ENCODE measurements around the gene PLCB4. TPM values are rescaled to one million over a fixed set of nuclear protein-coding genes. Genes with fewer than 3 reads are reported as not detected.
A peak's percentile ranks its signal among the peaks of the same experiment; 100 is the strongest.

Gene PLCB4
- total RNA-seq, 4 donors from 2014 or later: 20.6 to 45.9 (median 34.2) TPM

- Histone ChIP-seq H3K36me3 (no peaks in the 10 kb centered on the region), H3K27ac (no peak overlapping the region), H3K4me1 (no peaks in the 10 kb centered on the region), H3K4me3 (no peak overlapping the region), H3K27me3 (no peaks in the 10 kb centered on the region), H3K9me3 (no peaks in the 10 kb centered on the region)
- TF ChIP-seq CTCF (IDR thresholded peaks at IDR 0.05) (no peak), POLR2A (IDR thresholded peaks at IDR 0.05) (no peak), EP300 (IDR thresholded peaks at IDR 0.05; ENCODE audit: low read depth) (no peak), POLR2AphosphoS5 (IDR thresholded peaks at IDR 0.05) (no peak)
- in situ Hi-C loops (cut with MboI; ENCODE audit: low pct_ligation_motif_present in 1 of 4, low pct_unique_long_range_greater_than_20kb in 1 of 4, low sequenced_read_pairs in 3 of 4): no loop called here
- intact Hi-C loops (cut with DNase I; ENCODE audit: low total_unique reads): no loop called here
- DNase-seq: no peak
- WGBS, 2 donors (ENCODE audit: low coverage in 1 of 2): 44 to 48% methylated on average over 2 of the region's 2 CpGs
Observed at GRCh38 chr20:9269280-9269971, 200.5 kb downstream of the PLCB4 start.

GRCh38 chr20:9270831-9271230 is 201.9 kb downstream of the PLCB4 start:
- H3K27ac ChIP-seq: no peak overlapping the region
- H3K27me3 ChIP-seq: no peaks in the 10 kb centered on the region
- DNase-seq: no peak
- in situ Hi-C loops (cut with MboI; ENCODE audit: low pct_ligation_motif_present in 1 of 4, low pct_unique_long_range_greater_than_20kb in 1 of 4, low sequenced_read_pairs in 3 of 4) (no loop called here), intact Hi-C loops (cut with DNase I; ENCODE audit: low total_unique reads) (no loop called here)
- H3K36me3 ChIP-seq: no peaks in the 10 kb centered on the region
- no peaks in the 10 kb centered on the region for H3K4me1 ChIP-seq
- H3K4me3 ChIP-seq: no peak overlapping the region
- no peak for TF ChIP-seq EP300 (IDR thresholded peaks at IDR 0.05; ENCODE audit: low read depth)
- no peak for TF ChIP-seq CTCF (IDR thresholded peaks at IDR 0.05)
- TF ChIP-seq POLR2A (IDR thresholded peaks at IDR 0.05): no peak
- no peak for TF ChIP-seq POLR2AphosphoS5 (IDR thresholded peaks at IDR 0.05)
- no peaks in the 10 kb centered on the region for H3K9me3 ChIP-seq

DNA sequence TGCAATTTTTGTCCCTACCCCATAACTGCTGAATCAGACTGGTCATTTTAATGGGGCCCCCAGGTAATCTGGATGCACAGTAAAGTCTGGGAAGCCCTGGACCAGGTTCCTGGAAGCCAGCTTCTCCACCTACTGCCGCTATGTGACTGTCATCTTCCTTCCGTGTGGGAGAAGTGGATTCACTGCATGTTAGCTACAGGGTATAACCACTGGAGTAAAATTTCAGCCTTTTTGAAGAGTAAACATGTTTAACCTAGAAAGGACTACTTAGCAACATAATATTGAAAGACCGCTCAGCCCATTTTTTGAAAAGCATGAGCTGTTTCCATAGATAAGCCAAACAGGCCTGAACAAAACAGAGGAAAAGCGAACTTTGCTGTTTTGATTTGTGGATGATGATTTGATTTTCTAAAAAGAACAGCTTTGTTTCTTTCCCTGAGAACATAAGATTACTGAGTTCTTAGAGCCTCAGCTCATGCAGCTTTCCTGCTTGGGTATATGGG is 208.1 kb downstream of the PLCB4 start:
- no peak overlapping the region for H3K27ac ChIP-seq
- 74 to 78% methylated on average over 4 of the region's 4 CpGs for WGBS, 2 donors (ENCODE audit: low coverage in 1 of 2)
- no peak for DNase-seq
- no peaks in the 10 kb centered on the region for H3K27me3 ChIP-seq
- peaks cover 0 to 11% (median 0%) of the 10 kb centered on the region in 4 donors for H3K4me1 ChIP-seq
- intact Hi-C loops (cut with DNase I; ENCODE audit: low total_unique reads) (no loop called here), in situ Hi-C loops (cut with MboI; ENCODE audit: low pct_ligation_motif_present in 1 of 4, low pct_unique_long_range_greater_than_20kb in 1 of 4, low sequenced_read_pairs in 3 of 4) (no loop called here)
- H3K4me3 ChIP-seq: no peak overlapping the region
- TF ChIP-seq EP300 (IDR thresholded peaks at IDR 0.05; ENCODE audit: low read depth): no peak
- TF ChIP-seq POLR2A (IDR thresholded peaks at IDR 0.05): no peak
- no peak for TF ChIP-seq POLR2AphosphoS5 (IDR thresholded peaks at IDR 0.05)
- TF ChIP-seq CTCF (IDR thresholded peaks at IDR 0.05): no peak
- no peaks in the 10 kb centered on the region for H3K9me3 ChIP-seq
- no peaks in the 10 kb centered on the region for H3K36me3 ChIP-seq

DNA sequence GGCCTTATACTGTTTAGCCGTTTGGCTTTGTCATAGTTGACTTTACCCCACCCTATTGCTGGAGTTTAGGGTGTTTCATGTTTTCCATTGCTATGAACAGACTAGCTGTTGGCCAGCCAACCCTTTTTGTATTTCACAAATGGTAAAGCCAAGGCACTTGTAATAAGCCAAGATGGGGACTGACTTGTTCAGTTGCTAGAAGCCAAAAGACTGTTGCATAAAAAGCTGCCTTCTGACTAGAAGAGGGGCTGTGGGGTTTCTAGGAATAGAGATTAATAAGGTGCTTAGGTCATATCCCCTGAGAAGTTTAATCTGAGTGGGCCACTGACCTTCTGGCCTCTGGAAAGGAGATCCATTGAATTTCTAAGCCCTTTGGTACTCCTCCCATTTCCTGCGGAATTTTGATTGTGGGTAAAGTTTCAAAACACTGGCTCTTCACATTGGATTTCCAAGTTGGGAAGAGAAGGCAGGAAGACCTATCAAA is 211.1 kb downstream of the PLCB4 start:
- intact Hi-C loops (cut with DNase I; ENCODE audit: low total_unique reads): no loop called here
- no peak for DNase-seq
- Histone ChIP-seq H3K36me3 (no peaks in the 10 kb centered on the region), H3K27ac (peak overlapping the region in 1 of 4 donors; percentile 3), H3K4me1 (peaks cover 0 to 13% (median 0%) of the 10 kb centered on the region in 4 donors), H3K27me3 (no peaks in the 10 kb centered on the region), H3K4me3 (no peak overlapping the region), H3K9me3 (no peaks in the 10 kb centered on the region)
- WGBS, 2 donors (ENCODE audit: low coverage in 1 of 2): 40 to 69% methylated on average over 2 of the region's 2 CpGs
- in situ Hi-C loops (cut with MboI; ENCODE audit: low pct_ligation_motif_present in 1 of 4, low pct_unique_long_range_greater_than_20kb in 1 of 4, low sequenced_read_pairs in 3 of 4): no loop called here
- TF ChIP-seq POLR2AphosphoS5 (IDR thresholded peaks at IDR 0.05): no peak
- no peak for TF ChIP-seq POLR2A (IDR thresholded peaks at IDR 0.05)
- no peak for TF ChIP-seq CTCF (IDR thresholded peaks at IDR 0.05)
- TF ChIP-seq EP300 (IDR thresholded peaks at IDR 0.05; ENCODE audit: low read depth): no peak

Data from transverse colon (tissue), 4 donors.